ENCODE data around the gene ERBIN.
A peak's percentile ranks its signal among the peaks of the same experiment; 100 is the strongest.

GRCh38 chr5:65926276-65926783 is at the start of gene ERBIN:
- no peak for TF ChIP-seq CTCF (IDR thresholded peaks at IDR 0.05)
- TF ChIP-seq POLR2A (IDR thresholded peaks at IDR 0.05) = peak; percentile 7 to 32

Measured in Peyer's patch (tissue), 4 donors.